ENCODE results near the gene TIMM10B. TPM values are rescaled to one million over a fixed set of nuclear protein-coding genes. Genes with fewer than 3 reads are reported as not detected.
"Not testable (repeated sequence)": the region's sequence is repeated elsewhere in the genome, so short reads cannot be mapped to it uniquely, and the experiment has no call there.

The TIMM10B gene
- polyA plus RNA-seq, 1 donor = 13.8 TPM

DNA sequence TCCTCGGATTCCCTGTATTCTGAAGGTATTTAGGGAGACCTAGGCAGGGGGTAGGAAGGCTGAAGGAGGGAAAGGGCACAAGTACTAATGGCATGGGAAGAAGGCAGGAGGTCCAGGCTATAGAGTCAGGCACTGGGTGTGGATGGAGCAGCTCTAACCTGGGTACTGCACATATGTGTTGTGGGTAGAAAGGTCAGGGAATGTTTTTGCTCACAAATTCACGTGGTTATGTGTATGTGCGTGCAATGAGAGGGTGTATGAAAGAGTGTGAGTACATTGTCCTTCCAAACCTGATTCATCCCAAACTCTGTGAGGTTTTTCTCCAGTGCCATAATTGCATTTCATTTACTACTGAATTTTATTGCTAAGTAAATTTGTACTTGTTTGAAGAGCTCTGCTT, 39.0 kb downstream of the TIMM10B start:
- DNase-seq = no peak

- DNase-seq = not testable (repeated sequence)
Measured at GRCh38 chr11:6521946-6522345, 40.6 kb downstream of the TIMM10B start.

DNA sequence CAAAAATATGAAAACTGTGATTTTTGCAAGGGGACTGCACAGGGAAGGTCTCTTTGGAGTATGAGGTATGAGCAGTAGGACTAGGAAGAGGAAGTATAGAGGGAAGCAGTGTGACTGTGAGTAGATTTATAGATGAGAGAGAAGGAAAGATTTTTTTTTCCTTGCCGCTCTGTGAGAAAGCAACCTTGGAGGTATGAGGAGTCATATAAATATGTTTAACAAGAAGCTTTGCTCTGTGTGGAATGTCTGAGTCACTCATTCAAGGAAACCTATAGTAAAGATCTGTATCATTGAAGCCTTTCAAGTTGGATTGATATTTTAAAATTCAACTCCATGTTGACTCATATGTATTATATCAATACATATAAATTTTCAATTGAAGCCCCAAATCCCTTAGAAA, 42.0 kb downstream of the TIMM10B start:
- DNase-seq = no peak

GRCh38 chr11:6526411-6527135, 45.3 kb downstream of the TIMM10B start:
- no peak for DNase-seq

DNA sequence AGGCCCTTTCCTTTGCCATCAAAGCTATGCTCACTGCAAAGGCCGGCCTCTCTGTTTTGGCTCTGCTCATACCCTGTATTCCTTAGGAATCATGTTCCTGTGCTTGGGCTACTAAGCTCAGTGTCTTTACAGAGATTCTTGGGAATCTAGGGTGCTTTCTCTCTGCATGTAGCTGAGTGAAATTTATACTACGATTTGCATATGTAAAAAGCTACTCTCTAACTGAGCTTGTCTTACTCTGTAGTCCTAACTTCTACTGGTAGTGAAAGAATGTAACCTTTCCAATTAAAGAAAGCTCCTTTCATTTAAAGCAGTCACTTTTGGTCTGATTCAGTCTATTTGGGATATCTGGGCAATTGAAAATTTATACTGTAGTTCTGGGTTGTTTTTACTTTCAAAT, 48.0 kb downstream of the TIMM10B start:
- no peak for DNase-seq

DNA sequence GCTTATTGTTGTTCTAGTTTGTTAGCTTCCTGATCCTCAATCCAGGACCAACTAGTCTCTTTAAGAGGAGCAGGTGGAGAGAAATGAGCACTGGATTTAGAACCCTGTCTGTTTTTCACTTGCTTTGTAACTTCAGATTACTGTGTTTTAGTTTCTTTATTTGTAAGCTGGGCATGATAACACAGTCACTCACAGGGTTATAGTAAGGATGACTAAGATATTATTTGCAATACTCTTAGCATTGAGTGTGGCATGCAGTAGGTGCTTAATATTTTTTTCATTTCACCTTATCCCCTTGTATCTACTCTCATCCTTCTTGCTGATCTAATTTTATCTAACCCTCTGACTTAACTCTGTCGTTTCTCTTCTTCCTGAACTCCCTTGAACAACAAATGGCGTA, 49.5 kb downstream of the TIMM10B start:
- DNase-seq = no peak

DNA sequence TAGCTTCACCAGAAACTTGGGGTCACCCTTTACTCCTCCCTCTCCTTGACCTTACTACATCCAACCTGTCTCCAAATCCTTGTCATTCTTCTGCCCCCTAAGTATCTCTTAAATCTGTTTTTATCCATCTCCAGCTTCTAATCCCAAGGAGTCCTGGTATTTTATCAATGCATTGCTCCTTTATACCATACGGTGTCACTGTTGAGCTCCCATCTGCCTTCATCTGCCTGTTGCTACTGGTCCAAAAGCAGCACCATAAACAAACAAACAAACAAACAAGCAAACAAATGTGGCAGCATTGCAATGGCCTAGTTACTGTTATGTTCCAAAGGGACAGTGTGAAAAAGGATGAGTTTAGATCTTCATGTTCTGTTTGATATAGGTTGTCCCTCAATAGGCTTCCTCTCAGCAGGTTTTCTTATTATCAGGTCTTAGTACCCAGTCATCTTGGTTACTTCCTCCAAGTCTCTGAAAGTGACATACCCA, 50.0 kb downstream of the TIMM10B start:
- DNase-seq = peak; percentile 63

Other genes with a start within 250 kb of the TIMM10B start
- 28.8 TPM for gene FHIP1B, start 246.9 kb upstream of the TIMM10B start, polyA plus RNA-seq (ENCODE audit: insufficient read length)
- gene CNGA4, start 242.4 kb upstream of the TIMM10B start, polyA plus RNA-seq (ENCODE audit: insufficient read length) = 0.27 TPM
- not detected for gene CCKBR, start 221.7 kb upstream of the TIMM10B start, polyA plus RNA-seq (ENCODE audit: insufficient read length)
- 36.7 TPM for gene CAVIN3, start 161.0 kb upstream of the TIMM10B start, polyA plus RNA-seq (ENCODE audit: insufficient read length)
- 24.4 TPM for gene SMPD1, start 91.0 kb upstream of the TIMM10B start, polyA plus RNA-seq (ENCODE audit: insufficient read length)
- gene APBB1, start 62.4 kb upstream of the TIMM10B start, polyA plus RNA-seq (ENCODE audit: insufficient read length) = 36.6 TPM
- gene HPX, start 40.5 kb upstream of the TIMM10B start, polyA plus RNA-seq (ENCODE audit: insufficient read length) = 2.2 TPM
- 15.8 TPM for gene TRIM3, start 7.6 kb upstream of the TIMM10B start, polyA plus RNA-seq (ENCODE audit: insufficient read length)
- 32.2 TPM for gene ARFIP2, start 170 bp upstream of the TIMM10B start, polyA plus RNA-seq (ENCODE audit: insufficient read length)
- 8.8 TPM for gene DNHD1, start 15.8 kb downstream of the TIMM10B start, polyA plus RNA-seq (ENCODE audit: insufficient read length)
- gene RRP8, start 122.1 kb downstream of the TIMM10B start, polyA plus RNA-seq (ENCODE audit: insufficient read length) = 22.3 TPM
- gene ILK, start 122.3 kb downstream of the TIMM10B start, polyA plus RNA-seq (ENCODE audit: insufficient read length) = 154 TPM
- gene TAF10, start 130.7 kb downstream of the TIMM10B start, polyA plus RNA-seq (ENCODE audit: insufficient read length) = 129 TPM
- gene TPP1, start 137.9 kb downstream of the TIMM10B start, polyA plus RNA-seq (ENCODE audit: insufficient read length) = 47.9 TPM
- gene DCHS1, start 174.3 kb downstream of the TIMM10B start, polyA plus RNA-seq (ENCODE audit: insufficient read length) = 43.8 TPM
- 57.2 TPM for gene MRPL17, start 201.8 kb downstream of the TIMM10B start, polyA plus RNA-seq (ENCODE audit: insufficient read length)